Measurements from ENCODE around the gene TNNC2.

GRCh38 chr20:45827030-45827652 lies at the start of gene TNNC2:
- TF ChIP-seq, protein P1, sequence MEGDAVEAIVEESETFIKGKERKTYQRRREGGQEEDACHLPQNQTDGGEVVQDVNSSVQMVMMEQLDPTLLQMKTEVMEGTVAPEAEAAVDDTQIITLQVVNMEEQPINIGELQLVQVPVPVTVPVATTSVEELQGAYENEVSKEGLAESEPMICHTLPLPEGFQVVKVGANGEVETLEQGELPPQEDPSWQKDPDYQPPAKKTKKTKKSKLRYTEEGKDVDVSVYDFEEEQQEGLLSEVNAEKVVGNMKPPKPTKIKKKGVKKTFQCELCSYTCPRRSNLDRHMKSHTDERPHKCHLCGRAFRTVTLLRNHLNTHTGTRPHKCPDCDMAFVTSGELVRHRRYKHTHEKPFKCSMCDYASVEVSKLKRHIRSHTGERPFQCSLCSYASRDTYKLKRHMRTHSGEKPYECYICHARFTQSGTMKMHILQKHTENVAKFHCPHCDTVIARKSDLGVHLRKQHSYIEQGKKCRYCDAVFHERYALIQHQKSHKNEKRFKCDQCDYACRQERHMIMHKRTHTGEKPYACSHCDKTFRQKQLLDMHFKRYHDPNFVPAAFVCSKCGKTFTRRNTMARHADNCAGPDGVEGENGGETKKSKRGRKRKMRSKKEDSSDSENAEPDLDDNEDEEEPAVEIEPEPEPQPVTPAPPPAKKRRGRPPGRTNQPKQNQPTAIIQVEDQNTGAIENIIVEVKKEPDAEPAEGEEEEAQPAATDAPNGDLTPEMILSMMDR (conservative IDR thresholded peaks at IDR 0.05 in 1 of 2, IDR thresholded peaks at IDR 0.05 in 1 of 2; ENCODE audit: extremely low read depth in 1 of 2, insufficient read depth in 1 of 2, low read depth in 1 of 2, low read length in 2 of 2) = no peak
- no peak for TF ChIP-seq EZH2 (IDR thresholded peaks at IDR 0.05; ENCODE audit: borderline replicate concordance, low read length)
